ENCODE results near the gene IQGAP1.
"Not testable (repeated sequence)": the region's sequence is repeated elsewhere in the genome, so short reads cannot be mapped to it uniquely, and the experiment has no call there.

The IQGAP1 gene

DNA sequence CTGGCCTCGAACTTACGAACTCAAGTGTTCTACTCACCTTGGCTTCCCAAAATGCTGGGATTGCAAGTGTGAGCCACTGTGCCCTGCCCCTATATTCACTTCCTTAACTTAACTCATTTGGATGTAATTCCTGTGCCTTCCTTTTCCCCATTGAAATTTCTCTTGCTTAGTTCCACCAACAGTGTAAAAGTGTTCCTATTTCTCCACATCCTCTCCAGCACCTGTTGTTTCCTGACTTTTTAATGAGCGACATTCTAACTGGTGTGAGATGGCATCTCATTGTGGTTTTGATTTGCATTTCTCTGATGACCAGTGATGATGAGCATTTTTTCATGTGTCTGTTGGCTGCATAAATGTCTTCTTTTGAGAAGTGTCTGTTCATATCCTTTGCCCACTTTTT, 21.5 kb downstream of the IQGAP1 start:
- DNase-seq, result not testable (repeated sequence)

GRCh38 chr15:90410316-90410715, 22.3 kb downstream of the IQGAP1 start:
- not testable (repeated sequence) for DNase-seq

- DNase-seq, result no peak
Measured at GRCh38 chr15:90411176-90411575, 23.1 kb downstream of the IQGAP1 start.

DNA sequence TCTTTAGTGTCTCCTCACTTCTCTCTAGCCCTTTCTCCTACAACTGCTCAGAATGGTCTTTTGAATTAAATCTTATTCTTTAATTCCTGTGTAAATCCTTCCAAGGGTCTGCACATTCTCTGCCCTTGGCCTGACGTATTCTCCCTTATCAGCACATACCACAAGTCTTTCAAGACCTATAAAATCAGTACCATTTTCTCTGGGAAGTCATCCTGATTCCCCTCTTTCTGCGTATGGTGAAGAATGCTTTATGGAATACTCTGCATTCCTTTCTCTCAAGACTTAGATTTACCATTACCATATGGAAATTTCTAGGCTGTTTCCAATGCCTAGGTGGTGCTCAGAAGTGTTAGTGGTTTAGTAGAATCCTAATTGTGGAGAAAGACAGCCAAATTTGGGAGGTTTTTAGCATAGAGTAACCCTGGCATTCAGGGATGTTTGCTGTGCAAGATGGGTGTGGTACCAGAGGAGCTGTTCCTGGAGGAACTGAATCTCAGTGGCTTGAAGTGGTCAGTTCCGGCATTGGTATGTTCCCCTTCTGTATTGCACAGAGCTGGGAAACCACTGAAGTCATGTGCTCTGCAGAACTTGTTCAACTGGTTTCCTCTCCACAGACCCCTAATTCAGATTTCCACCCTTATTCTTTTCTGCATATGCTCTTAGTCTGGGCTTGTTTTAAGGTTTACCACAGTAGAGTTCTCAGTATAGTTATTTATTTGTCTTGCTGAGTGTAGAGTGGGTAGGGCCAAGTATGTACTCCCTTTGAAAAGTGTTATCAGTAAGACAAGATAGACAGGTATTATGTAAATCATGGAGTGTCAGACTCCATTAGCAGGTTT, 24.5 kb downstream of the IQGAP1 start:
- DNase-seq, result peak in 2 of 3 experiments; percentile 55 to 82

GRCh38 chr15:90413411-90414379, 25.7 kb downstream of the IQGAP1 start:
- DNase-seq, result no peak

DNA sequence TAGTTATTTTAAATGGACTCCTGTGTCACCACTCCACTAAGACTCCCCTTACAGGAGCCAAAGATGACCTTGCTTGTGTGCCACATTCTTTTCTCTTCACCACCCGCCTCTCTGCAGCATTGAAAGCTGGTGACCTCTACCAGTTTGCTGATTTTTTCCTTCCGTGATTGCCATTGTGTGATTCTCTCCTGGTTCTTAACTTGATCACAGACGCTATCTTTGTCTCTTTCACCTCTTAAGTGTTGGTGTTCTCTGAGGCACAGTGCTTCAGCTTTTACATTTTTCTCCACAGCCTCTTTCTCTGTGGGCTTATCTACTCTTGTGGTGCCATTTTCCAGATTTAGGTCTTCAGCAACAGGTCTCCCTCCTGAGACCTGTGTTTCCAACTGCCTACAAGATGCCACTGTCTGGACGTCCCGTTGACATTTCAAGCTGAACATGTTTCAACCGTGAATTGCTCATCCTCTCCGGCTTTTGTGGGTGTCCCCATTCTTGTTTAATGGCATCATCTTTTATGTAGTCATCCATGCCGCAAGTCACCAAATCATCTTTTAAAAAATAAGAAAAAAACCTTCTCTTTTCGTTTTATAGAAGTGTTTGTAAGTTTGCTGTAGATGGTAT, 26.5 kb downstream of the IQGAP1 start:
- no peak for DNase-seq

DNA sequence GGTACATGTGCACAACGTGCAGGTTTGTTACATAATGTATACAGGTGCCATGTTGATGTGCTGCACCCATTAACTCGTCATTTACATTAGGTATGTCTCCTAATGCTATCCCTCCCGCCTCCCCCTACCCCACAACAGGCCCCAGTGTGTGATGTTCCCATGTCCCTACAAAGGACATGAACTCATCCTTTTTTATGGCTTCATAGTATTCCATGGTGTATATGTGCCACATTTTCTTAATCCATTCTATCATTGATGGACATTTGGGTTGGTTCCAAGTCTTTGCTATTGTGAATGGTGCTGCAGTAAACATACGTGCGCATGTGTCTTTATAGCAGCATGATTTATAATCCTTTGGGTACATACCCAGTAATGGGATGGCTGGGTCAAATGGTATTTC, 28.0 kb downstream of the IQGAP1 start:
- DNase-seq, result not testable (repeated sequence)

- no peak for DNase-seq
Measured at GRCh38 chr15:90418627-90419026, 30.6 kb downstream of the IQGAP1 start.

DNA sequence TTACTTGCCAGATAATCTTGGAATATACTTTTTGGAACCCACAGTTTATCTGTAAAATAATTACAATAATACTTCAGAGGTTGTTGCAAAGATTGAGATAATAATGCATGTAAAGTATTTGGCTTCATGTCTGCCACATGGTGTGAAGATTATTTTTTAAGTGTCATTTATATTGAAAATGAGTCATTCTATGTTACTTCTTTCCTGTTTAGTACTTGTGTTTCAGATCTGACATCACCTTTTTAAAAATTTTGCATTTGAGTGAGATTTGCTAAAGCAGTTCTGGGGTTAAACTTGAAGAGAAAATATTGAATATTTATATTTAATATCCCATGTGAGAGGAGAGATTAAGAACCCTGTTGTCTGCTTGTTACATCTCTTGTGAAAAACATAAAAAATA, 31.2 kb downstream of the IQGAP1 start:
- no peak for DNase-seq

- no peak for DNase-seq
Measured at GRCh38 chr15:90419738-90420406, 31.8 kb downstream of the IQGAP1 start.

DNA sequence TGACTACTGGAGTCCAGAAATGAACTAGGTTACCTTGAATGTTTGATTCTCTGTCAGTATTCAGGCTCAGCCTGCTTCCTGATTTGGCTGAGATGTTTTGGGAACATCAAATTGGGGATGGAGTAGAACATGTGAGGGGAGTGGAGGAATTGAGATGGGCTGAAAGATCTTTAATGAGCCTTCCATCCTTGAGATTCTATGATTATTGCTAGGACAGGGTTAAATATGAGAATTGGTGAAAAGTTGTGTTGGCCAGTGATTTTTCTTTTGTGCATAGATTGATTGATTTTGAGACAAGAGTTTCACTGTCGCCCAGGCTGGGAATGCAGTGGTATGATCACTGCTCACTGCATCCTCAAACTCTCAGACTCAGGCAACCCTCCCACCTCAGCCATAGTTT, 32.4 kb downstream of the IQGAP1 start:
- no peak for DNase-seq

DNA sequence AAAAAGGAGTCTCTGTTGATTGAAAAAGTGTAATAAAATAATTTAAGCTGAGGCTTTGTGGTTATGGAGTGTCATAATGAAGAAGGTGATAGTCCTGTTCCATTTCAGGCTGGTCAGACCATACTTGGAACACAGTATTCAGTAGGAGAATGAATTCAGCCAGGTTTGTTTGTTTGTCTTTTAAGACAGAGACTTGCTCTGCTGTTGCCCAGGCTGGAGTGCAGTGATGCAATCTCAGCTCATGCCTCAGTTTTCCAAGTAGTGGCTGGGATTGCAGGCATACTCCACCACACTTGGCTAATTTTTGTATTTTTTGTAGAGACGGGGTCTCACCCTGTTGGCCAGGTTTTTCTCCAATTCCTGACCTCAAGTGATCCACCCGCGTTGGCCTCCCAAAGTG, 33.5 kb downstream of the IQGAP1 start:
- no peak for DNase-seq

DNA sequence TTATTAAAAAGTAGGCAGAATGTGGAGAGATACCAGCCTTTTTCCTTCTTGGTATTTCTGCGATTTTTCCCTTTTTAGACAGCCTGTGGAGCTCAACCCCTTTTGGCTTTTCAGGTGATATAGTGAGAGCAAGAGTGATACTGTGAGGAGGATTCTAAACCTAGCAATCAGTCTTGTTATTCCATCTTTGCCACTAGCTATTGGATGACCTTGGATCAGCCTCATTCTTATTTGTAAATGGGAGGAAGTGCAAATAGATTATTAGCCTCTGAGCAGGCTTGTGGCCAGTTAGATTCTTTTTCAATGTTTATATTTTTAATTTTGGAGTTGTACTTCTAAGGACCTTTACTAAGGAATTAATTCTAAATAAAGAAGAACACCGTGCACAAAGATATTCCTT, 34.0 kb downstream of the IQGAP1 start:
- no peak for DNase-seq

GRCh38 chr15:90422936-90423335, 34.9 kb downstream of the IQGAP1 start:
- no peak for DNase-seq

- DNase-seq, result no peak
Measured at GRCh38 chr15:90423801-90424319, 35.8 kb downstream of the IQGAP1 start.

GRCh38 chr15:90425726-90426346, 37.8 kb downstream of the IQGAP1 start:
- no peak for DNase-seq

GRCh38 chr15:90427185-90427584, 39.1 kb downstream of the IQGAP1 start:
- no peak for DNase-seq

DNA sequence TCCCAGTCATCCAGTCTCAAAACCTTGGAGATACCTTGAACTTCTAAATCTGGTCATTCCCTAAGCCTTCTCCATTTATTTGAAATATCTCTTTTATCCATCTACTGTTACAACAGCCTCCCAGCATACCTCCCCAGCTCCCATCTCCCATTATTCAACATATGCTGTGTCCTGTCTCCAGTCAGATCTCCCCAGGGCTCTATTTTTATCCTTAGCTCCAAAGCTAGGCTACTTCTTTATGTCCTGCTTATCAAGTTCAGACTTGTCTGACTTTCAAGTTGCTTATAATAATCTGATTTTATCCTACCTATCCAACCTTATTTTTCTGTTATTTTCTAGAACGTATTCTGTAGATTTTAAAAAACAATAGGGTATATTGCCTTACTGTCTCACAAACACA, 44.2 kb downstream of the IQGAP1 start:
- DNase-seq, result no peak

DNA sequence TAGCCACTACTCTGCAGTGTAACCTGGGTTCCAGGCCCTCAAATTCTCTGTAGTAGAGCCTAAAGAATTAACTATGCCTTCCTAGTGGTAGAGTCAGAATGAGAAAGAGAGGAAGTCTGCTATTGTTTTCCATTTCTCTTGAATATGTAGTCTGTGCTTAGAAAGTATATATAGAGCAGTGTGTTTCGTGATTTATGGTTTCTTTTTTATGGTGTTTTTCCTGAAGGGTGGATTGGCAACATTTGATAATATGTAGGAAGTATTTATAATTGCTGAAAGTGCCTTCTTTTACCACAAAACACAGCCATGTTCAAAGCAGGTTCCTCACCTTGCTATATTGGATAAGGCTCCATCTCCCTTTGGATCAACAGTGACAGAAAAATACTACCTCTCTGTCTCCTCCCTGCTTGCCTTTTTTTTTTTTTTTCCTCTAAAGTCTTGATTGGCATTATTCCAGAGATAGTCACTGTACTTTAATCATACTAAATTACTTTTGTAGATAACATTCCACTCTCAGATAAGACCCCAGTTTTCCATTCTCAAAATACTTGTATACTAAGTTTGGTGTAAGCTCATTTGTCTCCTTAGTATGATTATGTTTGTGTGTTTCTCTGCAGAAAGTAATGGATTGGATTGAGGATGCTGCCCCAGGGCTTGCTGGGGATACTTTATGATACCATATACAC, 47.8 kb downstream of the IQGAP1 start:
- DNase-seq, result no peak

- DNase-seq, result no peak
Measured at GRCh38 chr15:90436952-90437351, 48.9 kb downstream of the IQGAP1 start.

GRCh38 chr15:90437516-90437915, 49.5 kb downstream of the IQGAP1 start:
- no peak for DNase-seq

Measured in NCI-H1417 (cell line).